Left lung (tissue), 10 donors: ENCODE measurements around the gene PTER. TPM values are rescaled to one million over a fixed set of nuclear protein-coding genes. Genes with fewer than 3 reads are reported as not detected.

ENCODE experiments used
- ATAC-seq: fragments of 200-7000 bp; cut with Tn5 transposase; one replicate; pipeline ENCODE4 v1.9.1; 2020; ENCODE audit warnings: moderate library complexity
- DNase-seq, 4 donors: peaks; one replicate each; pipeline ENCODE4 v3.0.0-alpha.2; 2013 to 2020
- H3K27ac ChIP-seq, 2 donors: fragments of 200-600 bp; sonication (generic) in 1 of 2; one replicate each; pipeline versions ENCODE4 v1.5.0 to v1.8.0; 2020 to 2021
- H3K27me3 ChIP-seq, 2 donors: fragments of 200-600 bp; sonication (generic) in 1 of 2; one replicate each; pipeline versions ENCODE4 v1.5.0 to v1.8.0; 2020 to 2021
- H3K36me3 ChIP-seq, 2 donors: fragments of 200-600 bp; sonication (generic) in 1 of 2; one replicate each; pipeline versions ENCODE4 v1.5.0 to v1.8.0; 2020 to 2021
- H3K4me1 ChIP-seq, 2 donors: fragments of 200-600 bp; one replicate each; pipeline ENCODE4 v1.8.0; 2021
- H3K4me3 ChIP-seq, 2 donors: fragments of 200-600 bp; sonication (generic) in 1 of 2; one replicate each; pipeline versions ENCODE4 v1.5.0 to v1.8.0; 2020 to 2021; ENCODE audit warnings: mild to moderate bottlenecking in 1 of 2
- H3K9me3 ChIP-seq, 2 donors: fragments of 200-600 bp; sonication (generic) in 1 of 2; one replicate each; pipeline versions ENCODE4 v1.5.0 to v1.8.0; 2020 to 2021
- CTCF ChIP-seq, 2 donors: fragments of 200-600 bp; sonication (generic) in 1 of 2; IDR thresholded peaks; one replicate each; pipeline versions ENCODE4 v1.5.0 to v1.8.0; 2021; ENCODE audit warnings: antibody characterized with exemption in 2 of 2
- intact Hi-C, 2 donors: fragments of 100-400 bp; cut with DNase I; formaldehyde crosslinking; loops; one replicate each; pipeline versions ENCODE4 v1.11.2 to v1.14.2; 2022
- polyA plus RNA-seq, 6 donors: library from polyadenylated mRNA; unstranded; fragments of 120-200 nt; gene quantifications; one replicate each; pipeline ENCODE4 v1.2.1, GENCODE V29; 2013; ENCODE audit not compliant: insufficient read length in 6 of 6
- total RNA-seq, 2 donors: library from RNA; stranded (reverse); fragmentation: NEBNext Ultra II Directional; extraction: Animal tissue kit (Norgen Biotek cat#: 25700); gene quantifications; one replicate each; pipeline ENCODE4 v1.2.1, GENCODE V29; 2021
- donor health status: DM: no; HTN: yes; CAD: no.
- donor health status: DM: no; HTN: no; CAD: no.

PTER gene
- total and polyA plus RNA-seq, 8 donors: 8.6 to 16.8 (median 10.5) TPM

- peak; percentile 84 for ATAC-seq
- no peak for DNase-seq
Observed at GRCh38 chr10:16481052-16481728, 44.4 kb downstream of the PTER start.

GRCh38 chr10:16483241-16483917 is 46.6 kb downstream of the PTER start:
- no peak overlapping the region for H3K4me3 ChIP-seq
- H3K36me3 ChIP-seq: peaks cover 0 to 6% of the 10 kb centered on the region in 2 donors
- H3K27me3 ChIP-seq: no peaks in the 10 kb centered on the region
- ATAC-seq (no peak), DNase-seq (no peak)
- H3K9me3 ChIP-seq: no peaks in the 10 kb centered on the region
- TF ChIP-seq CTCF (IDR thresholded peaks at IDR 0.05): no peak
- intact Hi-C loops: no loop called here
- no peaks in the 10 kb centered on the region for H3K4me1 ChIP-seq
- no peak overlapping the region for H3K27ac ChIP-seq

More at GRCh38 chr10:16481052-16481728, 44.4 kb downstream of the PTER start:
- H3K4me3 ChIP-seq: no peak overlapping the region
- H3K36me3 ChIP-seq: peaks cover 0 to 2% of the 10 kb centered on the region in 2 donors
- intact Hi-C loops: no loop called here
- no peak for TF ChIP-seq CTCF (IDR thresholded peaks at IDR 0.05)
- no peaks in the 10 kb centered on the region for H3K27me3 ChIP-seq
- no peaks in the 10 kb centered on the region for H3K4me1 ChIP-seq
- H3K9me3 ChIP-seq: no peaks in the 10 kb centered on the region
- no peak overlapping the region for H3K27ac ChIP-seq

- ATAC-seq: no peak
- H3K4me3 ChIP-seq: no peak overlapping the region
- no peak overlapping the region for H3K27ac ChIP-seq
- no peaks in the 10 kb centered on the region for H3K9me3 ChIP-seq
- no peaks in the 10 kb centered on the region for H3K4me1 ChIP-seq
- no peaks in the 10 kb centered on the region for H3K27me3 ChIP-seq
- H3K36me3 ChIP-seq: peaks cover 0 to 16% of the 10 kb centered on the region in 2 donors
- intact Hi-C loops: no loop called here
- TF ChIP-seq CTCF (IDR thresholded peaks at IDR 0.05): no peak
- no peak for DNase-seq
Observed at GRCh38 chr10:16490511-16490910, 53.7 kb downstream of the PTER start.

- no peaks in the 10 kb centered on the region for H3K4me1 ChIP-seq
- ATAC-seq (no peak), DNase-seq (no peak)
- no peak for TF ChIP-seq CTCF (IDR thresholded peaks at IDR 0.05)
- no peak overlapping the region for H3K4me3 ChIP-seq
- H3K36me3 ChIP-seq: peaks cover 0 to 10% of the 10 kb centered on the region in 2 donors
- H3K27ac ChIP-seq: no peak overlapping the region
- no peaks in the 10 kb centered on the region for H3K27me3 ChIP-seq
- H3K9me3 ChIP-seq: no peaks in the 10 kb centered on the region
- intact Hi-C loops: no loop called here
Observed at GRCh38 chr10:16491933-16492332, 55.1 kb downstream of the PTER start.

- intact Hi-C loops: no loop called here
- ATAC-seq: no peak
- H3K36me3 ChIP-seq: peaks cover 0 to 5% of the 10 kb centered on the region in 2 donors
- H3K4me3 ChIP-seq: no peak overlapping the region
- H3K27me3 ChIP-seq: no peaks in the 10 kb centered on the region
- no peaks in the 10 kb centered on the region for H3K9me3 ChIP-seq
- DNase-seq: no peak
- no peaks in the 10 kb centered on the region for H3K4me1 ChIP-seq
- H3K27ac ChIP-seq: no peak overlapping the region
- no peak for TF ChIP-seq CTCF (IDR thresholded peaks at IDR 0.05)
Observed at GRCh38 chr10:16493884-16494536, 57.2 kb downstream of the PTER start.
